GM23338 (cell line): ENCODE measurements around the gene ADGRG1. TPM values are rescaled to one million over a fixed set of nuclear protein-coding genes. Genes with fewer than 3 reads are reported as not detected.

Source experiments
- ATAC-seq: fragments of 200-7000 bp; cut with Tn5 transposase; 3 replicates; pipeline ENCODE4 v1.9.1; 2020
- DNase-seq: peaks from one replicate; pipeline ENCODE4 v3.0.0-alpha.2; 2015; ENCODE audit warnings: low spot score
- H2AFZ ChIP-seq: fragments of 200-600 bp; sonication (generic); 2 replicates; pipeline ENCODE4 v1.8.0; 2016; ENCODE audit warnings: antibody characterized with exemption, mild to moderate bottlenecking, moderate library complexity
- H3F3A ChIP-seq: fragments of 200-600 bp; sonication (generic); replicated peaks from 2 replicates; pipeline ENCODE4 v1.8.0; 2017; ENCODE audit warnings: antibody characterized with exemption, mixed run types, low read depth
- H3K27ac ChIP-seq: fragments of 200-600 bp; sonication (generic); 2 replicates; pipeline ENCODE4 v1.6.1; 2016; ENCODE audit warnings: low read depth
- H3K27me3 ChIP-seq: fragments of 200-600 bp; sonication (generic); 2 replicates; pipeline ENCODE4 v1.8.0; 2016; ENCODE audit warnings: mild to moderate bottlenecking, mixed run types, moderate library complexity; ENCODE audit not compliant: insufficient read depth
- H3K36me3 ChIP-seq: fragments of 200-600 bp; sonication (generic); 2 replicates; pipeline ENCODE4 v1.8.0; 2016; ENCODE audit warnings: mild to moderate bottlenecking; ENCODE audit not compliant: insufficient read depth
- H3K4me1 ChIP-seq: fragments of 200-600 bp; sonication (generic); 2 replicates; pipeline ENCODE4 v1.8.0; 2016; ENCODE audit warnings: mild to moderate bottlenecking, moderate library complexity; ENCODE audit not compliant: insufficient read depth
- H3K4me2 ChIP-seq: fragments of 200-600 bp; sonication (generic); 2 replicates; pipeline ENCODE4 v1.7.1; 2017; ENCODE audit warnings: mixed run types
- H3K4me3 ChIP-seq: fragments of 200-600 bp; sonication (generic); 2 replicates; pipeline ENCODE4 v1.6.1; 2016; ENCODE audit warnings: mixed run types
- H3K79me2 ChIP-seq: fragments of 200-600 bp; sonication (generic); replicated peaks from 2 replicates; pipeline ENCODE4 v1.8.0; 2017; ENCODE audit warnings: mild to moderate bottlenecking; ENCODE audit not compliant: insufficient read depth
- H3K9me2 ChIP-seq: fragments of 200-600 bp; sonication (generic); 2 replicates; pipeline ENCODE4 v1.8.0; 2017; ENCODE audit not compliant: insufficient read depth
- H4K20me1 ChIP-seq: fragments of 200-600 bp; sonication (generic); replicated peaks from 2 replicates; pipeline ENCODE4 v1.8.0; 2017; ENCODE audit warnings: mild to moderate bottlenecking; ENCODE audit not compliant: insufficient read depth
- H3K27ac Mint-ChIP-seq: 2 replicates; pipeline ENCODE4 v1.8.0; 2020; ENCODE audit warnings: inconsistent platforms, mild to moderate bottlenecking, moderate library complexity, mixed read lengths
- H3K27me3 Mint-ChIP-seq: 3 replicates; pipeline ENCODE4 v1.8.0; 2022; ENCODE audit warnings: low read depth, mild to moderate bottlenecking, moderate library complexity, mixed read lengths, inconsistent platforms; ENCODE audit not compliant: insufficient read depth, poor library complexity
- H3K36me3 Mint-ChIP-seq: 3 replicates; pipeline ENCODE4 v1.8.0; 2021; ENCODE audit warnings: low read depth, mild to moderate bottlenecking, inconsistent platforms, moderate library complexity, mixed read lengths
- H3K4me1 Mint-ChIP-seq: 3 replicates; pipeline ENCODE4 v1.8.0; 2020; ENCODE audit warnings: mild to moderate bottlenecking, inconsistent platforms, mixed read lengths
- H3K4me3 Mint-ChIP-seq: 3 replicates; pipeline ENCODE4 v1.8.0; 2021; ENCODE audit warnings: moderate library complexity, mild to moderate bottlenecking, inconsistent platforms, mixed read lengths
- H3K9me3 Mint-ChIP-seq: 3 replicates; pipeline ENCODE4 v1.8.0; 2020; ENCODE audit warnings: moderate library complexity, mild to moderate bottlenecking, inconsistent platforms, mixed read lengths
- CREB1 ChIP-seq: fragments of 250-450 bp; sonication (Bioruptor Pico); IDR thresholded peaks from 2 replicates; pipeline ENCODE4 v1.5.0; 2020; ENCODE audit warnings: low read depth, mild to moderate bottlenecking, moderate library complexity
- EZH2 ChIP-seq: fragments of 200-600 bp; sonication (generic); IDR thresholded peaks from one replicate; pipeline ENCODE4 v1.8.0; 2017; ENCODE audit warnings: antibody characterized with exemption, mild to moderate bottlenecking, low read depth; ENCODE audit not compliant: unreplicated experiment
- EZH2phosphoT487 ChIP-seq: fragments of 200-600 bp; sonication (generic); IDR thresholded peaks from one replicate; pipeline ENCODE4 v1.8.1; 2018; ENCODE audit warnings: antibody characterized with exemption; ENCODE audit not compliant: unreplicated experiment
- JUNB ChIP-seq: IDR thresholded peaks from one replicate; pipeline ENCODE4 v1.6.1; 2016; ENCODE audit warnings: antibody characterized with exemption; ENCODE audit not compliant: unreplicated experiment
- NANOG ChIP-seq: IDR thresholded peaks from 2 replicates; pipeline ENCODE4 v1.6.1; 2016; ENCODE audit warnings: antibody characterized with exemption, borderline replicate concordance
- POLR2AphosphoS5 ChIP-seq: IDR thresholded peaks from 2 replicates; pipeline ENCODE4 v1.6.1; 2016; ENCODE audit warnings: antibody characterized with exemption, low read depth
- STAT1 ChIP-seq: IDR thresholded peaks from one replicate; pipeline ENCODE4 v1.6.1; 2016; ENCODE audit warnings: antibody characterized with exemption; ENCODE audit not compliant: unreplicated experiment
- ZNF114 ChIP-seq: fragments of 250-450 bp; sonication (Bioruptor Pico); IDR thresholded peaks from 2 replicates; pipeline ENCODE4 v1.5.0; 2020; ENCODE audit warnings: mild to moderate bottlenecking, moderate library complexity
- ZNF331 ChIP-seq: fragments of 250-450 bp; sonication (Bioruptor Pico); IDR thresholded peaks from 2 replicates; pipeline ENCODE4 v1.5.0; 2020; ENCODE audit warnings: low read depth, mild to moderate bottlenecking, moderate library complexity
- polyA plus RNA-seq: library from polyadenylated mRNA; unstranded; fragments of >200 nt; fragmentation: Nextera tagmentation; extraction: Ambion mirVana; gene quantifications from 2 replicates; pipeline ENCODE4 v1.2.1, GENCODE V29; 2016
- total RNA-seq: library from RNA; depleted of rRNA; stranded (reverse); fragments of >200 nt; shearing (Covaris generic); gene quantifications from 2 replicates; pipeline ENCODE4 v1.2.3, GENCODE V29; 2014
- TF ChIP-seq, protein P1 (sequence below): IDR thresholded peaks from one replicate; pipeline ENCODE4 v1.6.1; 2018; ENCODE audit warnings: antibody characterized with exemption; ENCODE audit not compliant: unreplicated experiment
- TF ChIP-seq, protein P2 (sequence below): fragments of 250-450 bp; sonication (Bioruptor Pico); IDR thresholded peaks from 2 replicates; pipeline ENCODE4 v1.5.0; 2020; ENCODE audit warnings: mild to moderate bottlenecking, moderate library complexity
- TF ChIP-seq, protein P3 (sequence below): IDR thresholded peaks from 2 replicates; pipeline ENCODE4 v1.6.1; 2016; ENCODE audit warnings: antibody characterized with exemption
- TF ChIP-seq, protein P4 (sequence below), 2 experiments: fragments of 200-600 bp in 1 of 2; sonication (generic) in 1 of 2; conservative IDR thresholded peaks; 2 replicates each; pipeline versions ENCODE4 v1.5.1 to v1.6.1; 2016 to 2017; ENCODE audit warnings: antibody characterized with exemption in 2 of 2, low read depth in 2 of 2, mild to moderate bottlenecking in 2 of 2, moderate library complexity in 1 of 2

The ADGRG1 gene
- total and polyA plus RNA-seq, 2 experiments from 2014 or later, result 0.14 to 0.47 TPM

DNA sequence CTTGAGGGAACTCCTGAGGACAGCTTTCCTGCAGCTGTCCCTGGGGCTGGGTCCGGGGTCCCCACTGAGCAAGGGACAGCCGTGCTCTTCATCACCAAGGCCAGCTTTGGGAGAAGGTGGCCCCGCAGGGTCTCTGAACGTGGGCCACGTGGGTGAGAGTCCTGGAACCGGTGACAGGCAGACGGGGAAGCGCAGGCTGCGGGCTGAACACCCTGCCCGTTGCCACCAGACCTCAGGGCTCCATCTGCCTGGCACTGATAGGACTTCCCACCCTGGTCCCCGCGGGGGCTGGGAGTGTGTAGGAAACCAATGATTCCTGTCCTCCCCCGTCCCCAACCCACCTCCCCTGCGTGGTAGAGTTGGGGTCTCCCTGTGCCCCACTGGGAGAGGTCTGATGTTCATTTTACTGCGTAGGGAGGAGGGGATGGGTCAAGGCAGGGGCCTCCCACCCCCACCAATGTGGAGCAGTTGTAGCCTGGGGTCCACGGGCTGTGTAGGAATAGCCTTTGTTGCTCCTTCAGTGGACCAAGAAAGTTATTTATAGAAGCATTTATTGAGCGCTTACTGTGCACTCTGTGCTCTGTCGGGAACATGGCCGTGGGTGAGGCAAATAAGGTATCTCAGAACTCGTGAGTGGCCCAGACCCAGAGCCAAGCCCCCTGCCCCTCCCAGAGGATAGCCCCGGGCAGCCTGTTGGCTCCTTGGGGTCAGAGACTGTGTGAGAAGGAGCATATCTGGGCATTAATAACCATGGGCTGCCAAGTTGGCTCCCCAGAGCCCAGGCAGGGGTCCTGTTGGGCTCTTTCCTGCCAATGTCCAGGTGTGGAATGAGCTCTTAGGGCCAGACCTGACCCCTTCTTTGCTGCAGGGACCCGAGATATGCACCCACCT lies 1.3 kb downstream of the ADGRG1 start:
- H3K79me2 ChIP-seq, result no peaks in the 10 kb centered on the region

More for the DNA sequence above, 1.3 kb downstream of the ADGRG1 start:
- ATAC-seq (no peak), DNase-seq (no peak)
- Mint-ChIP-seq H3K27ac (no peak overlapping the region), H3K4me1 (peaks cover 42% of the 10 kb centered on the region), H3K27me3 (peaks cover 16% of the 10 kb centered on the region), H3K4me3 (no peak overlapping the region), H3K36me3 (no peaks in the 10 kb centered on the region), H3K9me3 (no peaks in the 10 kb centered on the region)
- no peaks in the 10 kb centered on the region for H3K4me1 ChIP-seq
- H4K20me1 ChIP-seq, result no peaks in the 10 kb centered on the region
- H3K9me2 ChIP-seq, result no peaks in the 10 kb centered on the region
- H3F3A ChIP-seq, result no peaks in the 10 kb centered on the region
- no peak for TF ChIP-seq EZH2phosphoT487
- no peak for TF ChIP-seq CREB1
- no peak for TF ChIP-seq ZNF114 (CRISPR knock-in tag)
- no peak for TF ChIP-seq NANOG
- TF ChIP-seq EZH2, result no peak
- no peak for TF ChIP-seq STAT1
- no peak for TF ChIP-seq POLR2AphosphoS5
- no peak for TF ChIP-seq ZNF331
- TF ChIP-seq, protein P1, sequence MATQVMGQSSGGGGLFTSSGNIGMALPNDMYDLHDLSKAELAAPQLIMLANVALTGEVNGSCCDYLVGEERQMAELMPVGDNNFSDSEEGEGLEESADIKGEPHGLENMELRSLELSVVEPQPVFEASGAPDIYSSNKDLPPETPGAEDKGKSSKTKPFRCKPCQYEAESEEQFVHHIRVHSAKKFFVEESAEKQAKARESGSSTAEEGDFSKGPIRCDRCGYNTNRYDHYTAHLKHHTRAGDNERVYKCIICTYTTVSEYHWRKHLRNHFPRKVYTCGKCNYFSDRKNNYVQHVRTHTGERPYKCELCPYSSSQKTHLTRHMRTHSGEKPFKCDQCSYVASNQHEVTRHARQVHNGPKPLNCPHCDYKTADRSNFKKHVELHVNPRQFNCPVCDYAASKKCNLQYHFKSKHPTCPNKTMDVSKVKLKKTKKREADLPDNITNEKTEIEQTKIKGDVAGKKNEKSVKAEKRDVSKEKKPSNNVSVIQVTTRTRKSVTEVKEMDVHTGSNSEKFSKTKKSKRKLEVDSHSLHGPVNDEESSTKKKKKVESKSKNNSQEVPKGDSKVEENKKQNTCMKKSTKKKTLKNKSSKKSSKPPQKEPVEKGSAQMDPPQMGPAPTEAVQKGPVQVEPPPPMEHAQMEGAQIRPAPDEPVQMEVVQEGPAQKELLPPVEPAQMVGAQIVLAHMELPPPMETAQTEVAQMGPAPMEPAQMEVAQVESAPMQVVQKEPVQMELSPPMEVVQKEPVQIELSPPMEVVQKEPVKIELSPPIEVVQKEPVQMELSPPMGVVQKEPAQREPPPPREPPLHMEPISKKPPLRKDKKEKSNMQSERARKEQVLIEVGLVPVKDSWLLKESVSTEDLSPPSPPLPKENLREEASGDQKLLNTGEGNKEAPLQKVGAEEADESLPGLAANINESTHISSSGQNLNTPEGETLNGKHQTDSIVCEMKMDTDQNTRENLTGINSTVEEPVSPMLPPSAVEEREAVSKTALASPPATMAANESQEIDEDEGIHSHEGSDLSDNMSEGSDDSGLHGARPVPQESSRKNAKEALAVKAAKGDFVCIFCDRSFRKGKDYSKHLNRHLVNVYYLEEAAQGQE, result no peak
- TF ChIP-seq, protein P2, sequence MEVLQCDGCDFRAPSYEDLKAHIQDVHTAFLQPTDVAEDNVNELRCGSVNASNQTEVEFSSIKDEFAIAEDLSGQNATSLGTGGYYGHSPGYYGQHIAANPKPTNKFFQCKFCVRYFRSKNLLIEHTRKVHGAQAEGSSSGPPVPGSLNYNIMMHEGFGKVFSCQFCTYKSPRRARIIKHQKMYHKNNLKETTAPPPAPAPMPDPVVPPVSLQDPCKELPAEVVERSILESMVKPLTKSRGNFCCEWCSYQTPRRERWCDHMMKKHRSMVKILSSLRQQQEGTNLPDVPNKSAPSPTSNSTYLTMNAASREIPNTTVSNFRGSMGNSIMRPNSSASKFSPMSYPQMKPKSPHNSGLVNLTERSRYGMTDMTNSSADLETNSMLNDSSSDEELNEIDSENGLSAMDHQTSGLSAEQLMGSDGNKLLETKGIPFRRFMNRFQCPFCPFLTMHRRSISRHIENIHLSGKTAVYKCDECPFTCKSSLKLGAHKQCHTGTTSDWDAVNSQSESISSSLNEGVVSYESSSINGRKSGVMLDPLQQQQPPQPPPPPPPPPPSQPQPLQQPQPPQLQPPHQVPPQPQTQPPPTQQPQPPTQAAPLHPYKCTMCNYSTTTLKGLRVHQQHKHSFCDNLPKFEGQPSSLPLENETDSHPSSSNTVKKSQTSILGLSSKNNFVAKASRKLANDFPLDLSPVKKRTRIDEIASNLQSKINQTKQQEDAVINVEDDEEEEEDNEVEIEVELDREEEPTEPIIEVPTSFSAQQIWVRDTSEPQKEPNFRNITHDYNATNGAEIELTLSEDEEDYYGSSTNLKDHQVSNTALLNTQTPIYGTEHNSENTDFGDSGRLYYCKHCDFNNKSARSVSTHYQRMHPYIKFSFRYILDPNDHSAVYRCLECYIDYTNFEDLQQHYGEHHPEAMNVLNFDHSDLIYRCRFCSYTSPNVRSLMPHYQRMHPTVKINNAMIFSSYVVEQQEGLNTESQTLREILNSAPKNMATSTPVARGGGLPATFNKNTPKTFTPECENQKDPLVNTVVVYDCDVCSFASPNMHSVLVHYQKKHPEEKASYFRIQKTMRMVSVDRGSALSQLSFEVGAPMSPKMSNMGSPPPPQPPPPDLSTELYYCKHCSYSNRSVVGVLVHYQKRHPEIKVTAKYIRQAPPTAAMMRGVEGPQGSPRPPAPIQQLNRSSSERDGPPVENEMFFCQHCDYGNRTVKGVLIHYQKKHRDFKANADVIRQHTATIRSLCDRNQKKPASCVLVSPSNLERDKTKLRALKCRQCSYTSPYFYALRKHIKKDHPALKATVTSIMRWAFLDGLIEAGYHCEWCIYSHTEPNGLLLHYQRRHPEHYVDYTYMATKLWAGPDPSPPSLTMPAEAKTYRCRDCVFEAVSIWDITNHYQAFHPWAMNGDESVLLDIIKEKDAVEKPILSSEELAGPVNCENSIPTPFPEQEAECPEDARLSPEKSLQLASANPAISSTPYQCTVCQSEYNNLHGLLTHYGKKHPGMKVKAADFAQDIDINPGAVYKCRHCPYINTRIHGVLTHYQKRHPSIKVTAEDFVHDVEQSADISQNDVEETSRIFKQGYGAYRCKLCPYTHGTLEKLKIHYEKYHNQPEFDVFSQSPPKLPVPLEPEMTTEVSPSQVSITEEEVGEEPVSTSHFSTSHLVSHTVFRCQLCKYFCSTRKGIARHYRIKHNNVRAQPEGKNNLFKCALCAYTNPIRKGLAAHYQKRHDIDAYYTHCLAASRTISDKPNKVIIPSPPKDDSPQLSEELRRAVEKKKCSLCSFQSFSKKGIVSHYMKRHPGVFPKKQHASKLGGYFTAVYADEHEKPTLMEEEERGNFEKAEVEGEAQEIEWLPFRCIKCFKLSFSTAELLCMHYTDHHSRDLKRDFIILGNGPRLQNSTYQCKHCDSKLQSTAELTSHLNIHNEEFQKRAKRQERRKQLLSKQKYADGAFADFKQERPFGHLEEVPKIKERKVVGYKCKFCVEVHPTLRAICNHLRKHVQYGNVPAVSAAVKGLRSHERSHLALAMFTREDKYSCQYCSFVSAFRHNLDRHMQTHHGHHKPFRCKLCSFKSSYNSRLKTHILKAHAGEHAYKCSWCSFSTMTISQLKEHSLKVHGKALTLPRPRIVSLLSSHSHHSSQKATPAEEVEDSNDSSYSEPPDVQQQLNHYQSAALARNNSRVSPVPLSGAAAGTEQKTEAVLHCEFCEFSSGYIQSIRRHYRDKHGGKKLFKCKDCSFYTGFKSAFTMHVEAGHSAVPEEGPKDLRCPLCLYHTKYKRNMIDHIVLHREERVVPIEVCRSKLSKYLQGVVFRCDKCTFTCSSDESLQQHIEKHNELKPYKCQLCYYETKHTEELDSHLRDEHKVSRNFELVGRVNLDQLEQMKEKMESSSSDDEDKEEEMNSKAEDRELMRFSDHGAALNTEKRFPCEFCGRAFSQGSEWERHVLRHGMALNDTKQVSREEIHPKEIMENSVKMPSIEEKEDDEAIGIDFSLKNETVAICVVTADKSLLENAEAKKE (CRISPR knock-in tag), result no peak
- TF ChIP-seq, protein P3, sequence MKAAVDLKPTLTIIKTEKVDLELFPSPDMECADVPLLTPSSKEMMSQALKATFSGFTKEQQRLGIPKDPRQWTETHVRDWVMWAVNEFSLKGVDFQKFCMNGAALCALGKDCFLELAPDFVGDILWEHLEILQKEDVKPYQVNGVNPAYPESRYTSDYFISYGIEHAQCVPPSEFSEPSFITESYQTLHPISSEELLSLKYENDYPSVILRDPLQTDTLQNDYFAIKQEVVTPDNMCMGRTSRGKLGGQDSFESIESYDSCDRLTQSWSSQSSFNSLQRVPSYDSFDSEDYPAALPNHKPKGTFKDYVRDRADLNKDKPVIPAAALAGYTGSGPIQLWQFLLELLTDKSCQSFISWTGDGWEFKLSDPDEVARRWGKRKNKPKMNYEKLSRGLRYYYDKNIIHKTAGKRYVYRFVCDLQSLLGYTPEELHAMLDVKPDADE, result no peak
- no peak for TF ChIP-seq JUNB
- TF ChIP-seq, protein P4, sequence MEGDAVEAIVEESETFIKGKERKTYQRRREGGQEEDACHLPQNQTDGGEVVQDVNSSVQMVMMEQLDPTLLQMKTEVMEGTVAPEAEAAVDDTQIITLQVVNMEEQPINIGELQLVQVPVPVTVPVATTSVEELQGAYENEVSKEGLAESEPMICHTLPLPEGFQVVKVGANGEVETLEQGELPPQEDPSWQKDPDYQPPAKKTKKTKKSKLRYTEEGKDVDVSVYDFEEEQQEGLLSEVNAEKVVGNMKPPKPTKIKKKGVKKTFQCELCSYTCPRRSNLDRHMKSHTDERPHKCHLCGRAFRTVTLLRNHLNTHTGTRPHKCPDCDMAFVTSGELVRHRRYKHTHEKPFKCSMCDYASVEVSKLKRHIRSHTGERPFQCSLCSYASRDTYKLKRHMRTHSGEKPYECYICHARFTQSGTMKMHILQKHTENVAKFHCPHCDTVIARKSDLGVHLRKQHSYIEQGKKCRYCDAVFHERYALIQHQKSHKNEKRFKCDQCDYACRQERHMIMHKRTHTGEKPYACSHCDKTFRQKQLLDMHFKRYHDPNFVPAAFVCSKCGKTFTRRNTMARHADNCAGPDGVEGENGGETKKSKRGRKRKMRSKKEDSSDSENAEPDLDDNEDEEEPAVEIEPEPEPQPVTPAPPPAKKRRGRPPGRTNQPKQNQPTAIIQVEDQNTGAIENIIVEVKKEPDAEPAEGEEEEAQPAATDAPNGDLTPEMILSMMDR (conservative IDR thresholded peaks at IDR 0.05; ENCODE audit: low read depth in 2 of 2), result no peak
- H3K27me3 ChIP-seq, result no peaks in the 10 kb centered on the region
- no peak overlapping the region for H3K4me2 ChIP-seq
- H3K4me3 ChIP-seq, result no peak overlapping the region
- no peaks in the 10 kb centered on the region for H3K36me3 ChIP-seq
- H2AFZ ChIP-seq, result no peak overlapping the region
- no peak overlapping the region for H3K27ac ChIP-seq
